SW480 (cell line): ENCODE results near the gene PLXNB2.
"Not testable (repeated sequence)": the region's sequence is repeated elsewhere in the genome, so short reads cannot be mapped to it uniquely, and the experiment has no call there.

Source experiments
- DNase-seq: peaks from one replicate; pipeline ENCODE4 v3.0.0-alpha.2; 2016; ENCODE audit warnings: low spot score

The PLXNB2 gene

DNA sequence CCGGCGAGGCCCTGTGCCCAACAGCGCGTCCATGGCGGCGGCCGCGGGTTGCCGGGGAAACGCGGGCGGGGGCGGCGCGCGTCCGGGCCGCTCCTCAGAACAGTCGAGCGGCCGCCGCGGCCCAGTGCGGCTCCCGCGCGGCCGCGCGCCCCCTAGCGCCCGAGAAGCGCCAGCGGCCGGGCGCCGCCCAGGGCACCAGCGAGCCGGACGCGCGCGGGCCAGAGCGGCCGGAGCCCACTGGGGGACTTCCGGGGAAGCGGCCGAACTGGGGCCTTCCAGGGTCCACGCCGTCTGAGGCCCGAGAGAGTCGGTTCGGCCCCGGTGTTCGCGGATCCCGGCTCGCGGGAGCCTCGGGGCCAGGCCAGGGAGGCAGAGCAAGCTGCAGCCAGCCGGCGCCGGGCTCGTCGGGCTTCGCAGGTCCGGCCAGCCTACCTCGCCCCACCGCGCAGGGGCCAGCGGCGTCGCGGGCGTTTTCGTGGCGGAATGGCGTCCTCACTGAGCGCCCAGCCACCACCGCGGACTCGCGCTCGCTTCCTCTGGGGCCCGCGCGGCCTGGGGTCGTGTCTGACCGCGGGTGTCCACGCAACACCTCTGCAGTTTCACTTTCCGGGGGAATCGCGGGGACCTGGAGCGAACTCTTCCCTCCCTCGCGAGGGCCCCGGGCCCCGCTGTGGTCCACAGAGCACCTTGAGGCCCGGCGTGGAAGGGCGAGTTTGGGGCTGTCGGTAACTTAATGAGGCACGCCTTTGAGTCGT, 19.7 kb upstream of the PLXNB2 start, which contains the start of gene DENND6B:
Gene DENND6B, minus strand, starts transcription at position 57 of the 755 bp plus-strand sequence. Its CDS starts 24 bp downstream, at position 33.
- peak; percentile 62 for DNase-seq

DNA sequence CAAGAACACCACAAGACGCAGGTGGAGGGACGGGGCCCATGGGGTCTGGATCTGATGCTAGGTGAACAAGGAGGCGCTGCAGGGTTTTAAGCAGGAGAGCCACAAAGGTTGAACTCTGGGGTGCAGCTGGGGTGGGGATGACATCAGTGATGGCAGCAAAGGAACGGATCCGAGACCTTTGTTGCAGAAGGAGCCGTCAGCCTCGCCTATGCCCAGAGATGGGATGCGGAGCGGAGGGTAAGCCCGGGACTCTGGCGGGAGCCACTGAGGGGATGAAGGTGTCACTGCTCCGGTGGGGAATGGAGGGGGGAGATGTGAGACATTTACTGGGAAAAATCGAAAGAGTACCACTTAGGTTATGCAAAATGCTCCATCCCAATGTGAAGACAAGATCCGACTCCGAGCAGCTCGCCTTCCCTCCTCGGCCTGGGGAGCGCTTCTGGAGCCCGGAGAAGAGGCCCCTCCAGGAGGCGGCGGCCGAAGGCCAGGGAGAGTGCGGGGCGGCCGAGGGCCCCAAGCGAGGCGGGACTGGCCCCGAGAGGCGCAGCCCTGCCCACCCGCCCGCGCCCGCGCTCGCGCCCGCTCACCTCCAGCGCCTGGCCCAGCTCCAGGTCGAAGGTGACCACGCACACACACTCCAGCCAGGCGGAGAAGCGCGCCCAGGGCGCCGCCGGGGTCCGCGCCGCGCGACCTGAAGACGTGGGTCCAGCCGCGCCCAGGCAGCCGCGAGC, 18.9 kb upstream of the PLXNB2 start:
- DNase-seq, result no peak

DNA sequence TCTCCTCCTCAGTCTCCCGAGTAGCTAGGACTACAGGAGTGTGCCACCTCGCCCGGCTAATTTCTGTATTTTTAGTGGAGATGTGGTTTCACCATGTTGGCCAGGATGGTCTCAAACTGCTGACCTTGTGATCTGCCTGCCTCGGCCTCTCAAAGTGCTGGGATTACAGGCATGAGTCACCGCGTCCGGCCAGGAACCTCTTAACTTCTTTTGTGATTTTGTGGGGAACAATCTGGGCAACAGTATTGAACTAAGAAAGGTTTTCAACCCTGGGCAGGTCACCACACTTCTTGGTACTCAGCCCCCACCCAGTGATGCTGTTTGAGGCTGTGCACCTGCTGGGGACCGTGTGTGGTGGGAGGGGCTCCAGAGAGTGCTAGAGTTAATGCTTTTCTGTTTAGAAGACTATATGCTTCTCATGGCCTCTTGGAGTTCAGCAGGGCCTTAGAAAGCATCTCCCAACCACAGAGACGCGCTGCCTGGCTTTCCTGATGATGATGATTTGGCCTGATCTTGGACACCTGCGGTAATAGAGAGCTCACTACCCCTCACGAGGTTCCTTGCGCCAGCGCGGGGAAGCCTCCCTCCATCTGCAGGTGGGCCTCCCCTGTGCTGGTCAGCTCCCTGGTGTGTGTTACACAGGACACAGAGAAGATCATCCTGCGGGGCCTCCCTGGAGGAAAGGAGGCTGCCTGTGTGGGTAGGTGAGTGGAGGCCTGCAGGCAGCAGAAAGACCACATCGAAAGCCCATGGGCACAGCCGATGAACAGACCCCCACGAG, 18.2 kb upstream of the PLXNB2 start:
- DNase-seq, result no peak

DNA sequence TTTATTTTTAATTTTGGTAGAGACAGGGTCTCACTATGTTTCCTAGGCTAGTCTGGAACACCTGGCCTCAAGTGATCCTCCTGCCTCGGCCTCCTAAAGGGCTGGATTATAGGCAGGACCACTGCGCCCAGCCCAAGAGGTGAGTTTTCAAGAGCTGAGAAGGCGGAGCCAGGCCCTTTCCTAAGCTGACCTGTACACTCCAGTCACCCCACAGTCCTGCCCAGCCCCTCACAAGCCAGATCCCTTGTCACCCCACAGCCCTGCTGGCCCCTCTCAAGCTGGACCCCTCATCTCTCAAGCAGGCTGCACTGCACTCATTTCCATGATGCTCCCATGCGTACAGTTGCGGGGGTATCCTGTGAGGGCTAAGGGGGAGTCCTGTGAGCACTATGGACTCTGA, 16.5 kb upstream of the PLXNB2 start:
- DNase-seq, result no peak

DNA sequence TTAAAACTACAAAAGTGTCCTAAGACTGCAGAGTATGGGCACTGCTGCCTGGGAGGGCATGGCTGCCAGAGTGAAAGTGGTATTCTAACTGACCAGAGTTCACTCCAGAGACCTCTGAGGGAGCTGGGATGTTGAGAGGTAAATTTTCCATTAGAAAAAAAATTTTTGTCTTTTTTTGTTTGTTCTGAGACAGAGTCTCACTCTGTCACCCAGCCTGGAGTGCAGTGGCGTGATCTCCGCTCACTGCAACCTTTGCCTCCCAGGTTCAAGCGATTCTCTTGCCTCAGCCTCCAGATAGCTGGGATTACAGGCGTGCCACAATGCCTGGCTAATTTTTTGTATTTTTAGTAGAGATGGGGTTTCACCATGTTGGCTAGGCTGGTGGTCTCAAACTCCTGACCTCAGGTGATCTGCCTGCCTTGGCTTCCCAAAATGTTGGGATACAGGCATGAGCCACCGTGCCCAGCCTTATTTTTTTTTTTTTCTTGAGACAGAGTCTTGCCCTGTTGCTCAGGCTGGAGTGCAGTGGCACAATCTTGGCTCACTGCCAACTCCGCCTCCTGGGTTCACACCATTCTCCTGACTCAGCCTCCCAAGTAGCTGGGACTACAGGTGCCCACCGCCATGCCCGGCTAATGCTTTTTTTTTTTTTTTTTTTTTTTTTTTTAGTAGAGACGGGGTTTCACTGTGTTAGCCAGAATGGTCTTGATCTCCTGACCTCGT, 15.1 kb upstream of the PLXNB2 start:
- DNase-seq, result not testable (repeated sequence)

DNA sequence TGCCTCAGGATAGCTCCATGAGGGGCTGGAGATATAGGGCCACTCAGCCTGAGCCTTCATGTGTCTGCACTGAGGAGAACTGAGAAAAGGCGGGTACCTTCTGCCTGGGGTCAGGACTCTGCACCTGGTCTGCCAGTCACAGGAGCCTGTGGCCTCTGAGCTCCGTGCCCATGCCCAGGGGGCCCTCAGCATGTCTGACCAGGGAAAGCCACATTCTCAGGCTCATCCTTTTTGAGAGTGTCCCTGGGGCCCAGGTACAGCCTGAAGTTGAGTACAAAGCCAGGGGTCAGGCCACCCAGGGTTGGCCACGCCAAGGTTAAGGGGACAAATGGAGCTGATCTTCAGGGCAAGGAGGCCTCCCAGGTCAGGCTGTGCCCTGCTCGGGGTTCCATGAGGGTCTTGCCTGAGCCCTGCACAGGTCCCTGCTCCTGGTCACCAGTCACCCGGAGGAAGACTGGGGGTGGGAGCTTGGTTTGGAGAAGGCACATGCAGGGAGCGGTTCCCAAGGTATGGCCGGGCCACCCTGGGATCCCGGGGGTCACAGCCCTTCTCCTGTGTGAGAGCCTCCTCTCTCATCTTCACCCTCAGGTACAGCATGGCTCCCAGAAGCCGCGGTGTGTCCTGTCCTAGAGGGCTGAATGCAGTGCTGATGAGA, 13.4 kb upstream of the PLXNB2 start:
- no peak for DNase-seq

DNA sequence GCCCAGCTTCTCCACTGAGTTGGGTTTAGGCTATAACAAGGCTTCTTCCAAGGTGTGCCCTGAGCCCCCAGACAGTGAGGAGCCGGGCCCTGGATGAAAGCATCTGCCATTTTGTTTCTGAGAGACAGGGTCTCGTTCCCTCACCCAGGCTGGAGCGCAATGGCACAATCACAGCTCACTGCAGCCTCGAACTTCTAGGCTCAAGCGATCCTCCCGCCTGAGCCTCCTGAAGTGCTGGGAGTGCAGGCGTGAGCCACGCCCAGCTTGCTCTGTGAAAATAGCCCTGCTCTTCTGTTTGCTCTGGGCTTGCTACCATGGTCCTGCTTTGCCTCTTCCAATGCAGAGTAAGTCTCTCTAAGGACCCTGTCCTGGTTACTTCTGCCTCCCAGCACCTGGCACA, 12.7 kb upstream of the PLXNB2 start:
- DNase-seq, result no peak

DNA sequence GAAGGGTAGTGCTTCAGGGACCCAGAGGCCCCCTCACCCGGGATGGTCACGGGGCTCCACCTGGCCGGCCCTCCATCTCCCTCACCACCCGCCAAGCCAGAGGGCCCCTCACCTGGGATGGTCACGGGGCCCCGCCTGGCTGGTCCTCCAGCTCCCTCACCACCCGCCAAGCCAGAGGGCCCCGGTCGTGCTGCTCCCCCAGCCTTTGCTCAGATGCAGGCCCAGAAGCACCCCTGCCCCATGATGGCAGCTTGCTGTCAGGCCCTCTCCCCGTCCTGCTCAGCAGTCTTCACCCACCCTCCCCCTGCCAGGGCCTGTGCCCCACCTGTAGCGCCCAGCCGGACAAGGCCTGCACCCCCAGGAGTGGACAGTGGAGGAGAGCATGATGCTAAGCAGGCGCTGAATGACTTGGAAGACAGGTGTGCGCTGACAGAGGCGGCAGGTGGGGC, 12.1 kb upstream of the PLXNB2 start:
- DNase-seq, result no peak

DNA sequence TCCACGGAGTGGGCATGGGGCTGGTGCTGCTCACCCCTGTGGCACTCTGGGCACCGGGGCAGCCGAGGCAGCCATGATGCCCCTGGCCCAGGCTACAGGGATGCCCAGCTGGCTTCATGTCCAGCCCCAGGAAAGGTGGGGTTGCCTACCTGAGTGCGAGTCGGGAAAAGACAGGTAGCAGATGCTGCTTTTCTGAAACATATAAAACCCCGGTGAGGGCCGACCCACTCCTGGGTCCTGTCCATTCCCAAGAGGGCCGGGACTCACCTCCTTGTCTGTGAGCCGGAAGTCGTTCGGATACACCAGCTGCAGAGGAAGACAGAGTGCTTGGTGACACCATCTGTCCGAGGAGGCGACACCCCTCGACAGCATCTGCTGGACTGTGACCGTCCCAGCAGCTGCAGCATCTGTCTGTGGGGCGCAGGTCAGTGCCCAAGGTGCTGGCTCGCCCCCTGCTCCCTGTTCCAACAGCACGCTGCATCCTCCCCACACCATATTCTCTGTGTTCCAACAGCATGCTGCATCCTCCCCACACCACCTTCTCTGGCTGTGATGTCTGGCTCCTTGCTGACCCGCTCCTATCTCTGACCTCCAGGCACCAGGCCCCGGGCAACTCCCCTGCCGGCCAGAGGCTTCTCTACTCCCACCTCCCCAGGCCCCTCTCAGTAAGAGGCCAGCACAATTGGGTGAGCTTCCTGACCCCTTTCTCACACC, 11.4 kb upstream of the PLXNB2 start:
- DNase-seq, result no peak

DNA sequence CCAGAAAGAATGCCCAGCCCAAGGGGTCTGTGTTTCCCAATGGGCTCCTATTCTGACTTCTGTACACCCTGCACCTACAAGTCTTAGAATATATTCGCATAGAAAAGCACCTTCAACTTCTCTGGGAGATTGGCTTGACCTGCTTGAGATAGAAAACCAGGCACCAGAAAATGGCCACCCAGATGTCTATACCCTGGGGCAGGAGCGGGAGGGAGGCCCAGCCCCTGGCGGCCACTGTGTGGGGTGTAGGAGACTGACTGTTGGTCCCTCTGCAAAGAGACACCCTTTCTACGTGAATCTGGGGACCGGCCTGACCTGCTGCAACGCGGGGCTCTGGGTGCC, 10.9 kb upstream of the PLXNB2 start:
- no peak for DNase-seq

DNA sequence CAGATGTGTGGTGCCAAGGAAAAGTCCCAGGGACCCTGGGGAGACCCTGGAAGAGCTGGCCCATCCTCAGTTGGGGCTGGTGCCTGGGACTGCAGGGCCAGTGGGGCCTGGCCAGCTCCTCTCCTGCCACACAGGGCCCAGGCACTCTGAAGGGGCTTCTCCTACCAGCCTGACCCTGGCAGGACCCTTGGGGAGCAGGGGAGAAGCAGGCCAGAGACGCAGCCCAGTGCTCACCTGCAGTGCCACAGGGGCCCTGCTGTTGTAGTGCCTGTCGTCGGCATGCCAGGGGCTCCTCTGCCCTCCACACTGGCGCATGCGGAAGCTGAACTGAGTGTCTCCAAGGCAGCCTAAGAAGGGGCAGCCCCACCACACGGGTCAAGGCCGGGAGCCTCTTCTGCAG, 10.2 kb upstream of the PLXNB2 start:
- no peak for DNase-seq

DNA sequence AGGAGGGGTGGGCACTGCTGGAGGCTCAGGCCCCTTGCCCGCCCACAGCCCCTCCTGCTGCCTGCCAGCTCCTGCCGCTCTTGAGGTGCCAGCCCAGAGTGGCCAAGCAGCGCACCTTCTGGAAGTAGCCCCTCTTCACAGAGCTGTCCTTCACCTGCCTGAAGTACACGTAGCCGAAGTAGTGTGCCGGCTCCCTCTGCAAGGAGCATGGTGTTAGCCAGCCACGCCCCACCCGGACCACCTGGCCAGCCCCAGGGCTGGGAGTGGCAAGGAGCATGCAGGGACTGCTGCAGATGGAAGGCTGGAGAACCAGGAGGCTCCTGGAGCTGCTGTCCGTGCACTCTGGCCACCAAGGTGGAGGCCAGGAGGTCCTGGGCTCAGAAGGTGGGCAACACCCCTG, 9.7 kb upstream of the PLXNB2 start:
- no peak for DNase-seq

DNA sequence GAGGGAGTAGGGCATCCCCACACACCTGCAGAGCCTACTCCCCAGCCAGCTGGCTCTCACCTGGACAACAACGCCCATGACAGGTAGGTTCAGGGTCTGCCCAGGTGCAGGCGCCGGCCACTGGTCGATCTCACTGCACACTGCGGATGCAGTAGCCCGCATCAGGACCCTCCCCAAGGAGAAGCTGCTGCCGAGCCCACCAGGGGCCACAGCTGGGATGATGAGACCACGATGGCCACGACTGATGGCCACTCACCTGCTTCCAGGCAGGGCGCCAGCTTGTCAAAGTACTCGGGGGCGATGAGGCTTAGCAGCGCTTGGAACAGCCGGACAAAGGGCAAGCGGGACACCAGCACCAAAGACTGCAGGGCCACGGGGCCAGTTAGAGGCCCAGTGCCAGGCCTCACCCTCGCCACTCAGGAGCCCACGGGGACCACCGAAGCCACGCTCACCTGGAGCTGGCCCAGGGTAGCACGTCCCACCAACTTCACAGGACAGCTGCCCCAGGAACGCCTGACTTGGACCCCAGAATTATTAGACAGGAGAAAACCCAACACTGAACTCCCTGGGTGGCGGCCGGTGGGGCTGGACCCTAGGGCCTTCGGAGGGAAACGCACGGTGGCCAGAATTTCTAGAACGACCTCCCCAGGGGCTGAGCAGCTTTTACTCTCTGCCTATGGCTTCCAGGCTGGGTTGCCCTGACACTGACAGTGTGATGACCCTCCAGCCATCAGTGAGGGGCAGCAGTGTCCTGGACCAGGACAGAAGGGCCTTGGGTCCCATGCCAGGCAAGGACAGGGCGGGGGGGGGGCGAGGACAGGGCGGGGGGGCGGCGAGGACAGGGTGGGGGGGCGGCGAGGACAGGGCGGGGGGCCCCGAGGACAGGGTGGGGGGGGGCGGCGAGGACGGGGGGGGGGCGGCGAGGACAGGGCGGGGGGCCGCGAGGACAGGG, 8.9 kb upstream of the PLXNB2 start:
- DNase-seq, result no peak

DNA sequence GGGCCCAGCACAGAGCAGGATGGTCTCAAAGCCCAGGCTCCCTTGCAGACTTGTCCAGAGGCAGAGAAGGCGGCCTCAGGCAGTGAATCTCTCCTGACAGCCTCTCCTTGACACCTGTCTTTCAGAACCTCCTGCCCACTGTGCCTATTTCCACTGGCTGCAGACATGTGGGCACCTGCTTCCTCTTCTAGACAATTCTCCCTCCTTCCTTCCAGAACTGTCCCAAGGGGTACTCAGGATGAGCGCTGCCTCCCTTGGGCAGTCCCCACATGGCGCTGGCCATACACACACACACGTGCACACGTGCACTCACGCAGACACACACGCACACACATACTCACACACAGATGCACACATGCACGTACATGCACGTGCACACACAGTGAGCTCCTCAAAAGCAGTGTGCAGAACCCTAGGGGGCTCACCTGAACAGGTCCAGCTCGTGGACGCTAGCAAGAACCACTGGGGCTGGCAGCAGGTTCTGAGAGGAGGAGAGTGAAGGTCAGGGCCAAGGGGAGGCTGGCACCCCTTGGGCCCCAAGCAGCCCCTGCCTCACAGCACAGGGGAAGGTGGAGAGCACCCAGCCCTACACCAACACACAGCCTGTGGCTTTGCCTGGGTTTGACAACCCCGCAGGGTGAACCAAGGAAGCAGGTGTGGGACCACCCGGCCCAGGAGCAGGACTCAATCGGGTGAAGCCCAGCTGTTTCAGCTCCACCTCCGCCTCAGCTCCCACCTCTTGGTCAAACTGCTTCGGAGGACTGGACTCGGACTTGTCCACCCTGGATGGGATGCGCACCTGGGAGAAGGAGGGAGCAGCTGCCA, 8.1 kb upstream of the PLXNB2 start:
- no peak for DNase-seq

DNA sequence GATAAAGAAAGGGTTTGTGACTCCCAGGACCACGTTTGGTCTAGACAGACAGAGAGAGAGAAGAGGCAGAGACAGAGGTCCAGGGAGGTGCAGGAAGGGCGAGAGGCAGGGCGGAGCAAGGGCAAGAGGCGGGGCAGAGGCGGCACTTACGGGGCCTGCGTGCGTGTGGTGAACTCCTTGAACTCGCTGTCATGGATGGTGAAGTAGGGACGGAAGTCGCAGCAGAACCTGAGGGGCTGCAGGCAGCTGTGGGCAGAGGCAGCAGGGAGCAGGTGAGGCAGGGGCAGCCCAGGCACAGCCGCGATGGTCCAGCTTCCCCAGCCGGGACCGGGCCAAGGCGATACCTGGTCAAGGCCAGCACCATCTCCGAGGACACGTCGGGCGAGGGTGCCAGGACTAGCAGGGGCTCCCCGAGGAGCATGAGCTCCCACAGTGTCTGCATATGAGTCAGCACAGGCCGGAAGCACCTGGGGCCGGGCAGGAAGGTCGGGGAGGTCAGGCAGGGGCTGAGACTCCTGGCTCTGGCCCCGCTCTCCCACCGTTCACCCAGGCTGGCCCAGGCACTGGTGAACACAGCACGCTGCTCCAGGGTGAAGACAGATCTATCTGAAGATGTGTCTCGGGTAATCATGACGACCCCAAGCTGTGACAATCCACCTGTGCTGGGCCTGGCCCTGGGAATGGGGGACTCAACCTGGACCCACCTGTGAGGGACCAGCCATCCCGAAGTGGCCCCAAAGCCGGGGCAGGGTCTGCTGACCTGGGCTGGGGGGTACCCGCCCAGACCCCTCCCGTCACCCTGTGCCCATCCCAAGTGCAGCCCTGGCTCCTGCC, 7.2 kb upstream of the PLXNB2 start:
- no peak for DNase-seq

DNA sequence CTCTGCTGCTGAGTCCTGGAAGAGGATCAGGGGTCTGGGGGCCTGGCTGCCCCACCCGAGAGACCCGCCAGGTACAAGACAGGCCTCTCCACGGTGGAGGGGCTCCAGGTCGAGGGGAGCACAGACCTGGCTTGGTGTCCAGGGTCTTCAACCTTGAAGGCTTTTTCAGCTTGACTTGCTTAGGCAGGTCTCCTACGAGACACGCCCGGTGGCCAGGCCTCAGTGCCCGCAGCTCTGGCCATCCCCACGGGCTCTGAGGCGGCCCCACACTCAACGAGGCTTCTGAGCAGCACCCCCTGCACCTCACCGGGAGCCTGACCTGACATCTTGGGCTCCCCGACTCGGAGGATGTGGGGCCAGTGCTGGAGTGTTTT, 6.6 kb upstream of the PLXNB2 start:
- no peak for DNase-seq

DNA sequence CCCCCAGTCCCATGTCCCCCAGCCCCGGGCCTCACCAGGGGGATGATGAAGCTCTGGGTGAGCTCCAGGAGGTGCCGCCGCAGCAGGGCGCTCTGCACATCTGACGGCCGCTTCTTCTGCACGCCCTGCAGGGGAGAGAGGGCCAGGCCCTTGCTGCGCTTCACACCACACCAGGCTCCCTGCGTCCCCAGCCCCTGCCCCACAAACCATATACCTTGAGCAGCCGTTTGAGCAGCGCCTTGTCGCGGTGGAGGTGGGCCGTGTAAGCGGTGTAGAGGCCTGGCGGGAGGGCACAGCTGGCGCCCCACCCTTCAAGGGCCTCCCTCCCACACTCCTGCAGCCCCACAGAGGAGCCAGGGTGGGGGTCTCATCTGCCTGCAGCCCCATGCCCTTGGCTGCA, 6.2 kb upstream of the PLXNB2 start:
- no peak for DNase-seq

DNA sequence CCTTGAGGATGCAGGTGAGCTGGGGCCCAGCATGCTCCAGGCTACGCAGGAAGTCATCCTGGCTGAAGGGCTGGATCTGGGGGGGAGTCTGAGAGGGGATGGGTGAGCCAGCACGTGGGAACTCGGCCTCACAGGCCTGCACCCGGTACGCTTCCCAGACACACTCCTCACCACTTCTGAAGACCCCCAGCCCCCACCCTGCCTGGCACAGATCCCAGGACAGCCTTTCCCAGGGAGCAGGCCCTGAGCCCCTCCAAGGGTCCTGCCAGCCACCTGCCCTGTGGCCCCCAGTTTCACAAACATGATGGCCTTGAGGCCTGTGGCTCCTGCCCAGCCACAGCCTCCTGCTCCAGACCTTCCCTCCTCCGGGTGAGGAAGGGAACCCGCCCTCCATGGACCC, 5.6 kb upstream of the PLXNB2 start:
- DNase-seq, result no peak
